Measurements from ENCODE around the gene PHLDA3. TPM values are rescaled to one million over a fixed set of nuclear protein-coding genes. Genes with fewer than 3 reads are reported as not detected.

Gene PHLDA3
- total RNA-seq, 1 donor from 2014 or later: 50.6 TPM

DNA sequence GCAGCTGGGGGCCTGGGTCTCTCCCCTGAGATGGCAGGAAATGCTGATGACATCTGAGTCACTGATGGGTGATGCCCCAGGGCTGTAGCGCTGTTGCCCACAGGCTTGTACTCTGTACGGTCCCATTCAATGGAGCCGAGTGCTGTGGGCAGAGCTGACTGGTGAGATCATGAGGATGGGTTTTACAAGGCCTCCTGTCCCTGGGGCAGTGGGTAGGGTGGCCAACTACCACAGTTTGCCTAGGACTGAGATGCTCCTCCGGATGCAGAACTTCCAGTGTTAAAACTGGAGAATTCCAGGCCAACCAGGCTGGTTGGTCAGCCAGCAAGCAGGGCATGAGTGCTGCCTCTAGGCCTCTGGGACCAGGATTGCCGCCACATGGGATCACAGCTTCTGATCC, 9.2 kb downstream of the PHLDA3 start:
- Mint-ChIP-seq H3K27me3 (ENCODE audit: unreplicated experiment) (no peaks in the 10 kb centered on the region), H3K4me1 (ENCODE audit: unreplicated experiment) (peaks cover 49% of the 10 kb centered on the region), H3K36me3 (ENCODE audit: unreplicated experiment) (peaks cover 8% of the 10 kb centered on the region), H3K9me3 (ENCODE audit: unreplicated experiment) (no peaks in the 10 kb centered on the region), H3K4me3 (ENCODE audit: unreplicated experiment) (no peak overlapping the region), H3K27ac (ENCODE audit: unreplicated experiment) (no peak overlapping the region)
- TF ChIP-seq, protein P1, sequence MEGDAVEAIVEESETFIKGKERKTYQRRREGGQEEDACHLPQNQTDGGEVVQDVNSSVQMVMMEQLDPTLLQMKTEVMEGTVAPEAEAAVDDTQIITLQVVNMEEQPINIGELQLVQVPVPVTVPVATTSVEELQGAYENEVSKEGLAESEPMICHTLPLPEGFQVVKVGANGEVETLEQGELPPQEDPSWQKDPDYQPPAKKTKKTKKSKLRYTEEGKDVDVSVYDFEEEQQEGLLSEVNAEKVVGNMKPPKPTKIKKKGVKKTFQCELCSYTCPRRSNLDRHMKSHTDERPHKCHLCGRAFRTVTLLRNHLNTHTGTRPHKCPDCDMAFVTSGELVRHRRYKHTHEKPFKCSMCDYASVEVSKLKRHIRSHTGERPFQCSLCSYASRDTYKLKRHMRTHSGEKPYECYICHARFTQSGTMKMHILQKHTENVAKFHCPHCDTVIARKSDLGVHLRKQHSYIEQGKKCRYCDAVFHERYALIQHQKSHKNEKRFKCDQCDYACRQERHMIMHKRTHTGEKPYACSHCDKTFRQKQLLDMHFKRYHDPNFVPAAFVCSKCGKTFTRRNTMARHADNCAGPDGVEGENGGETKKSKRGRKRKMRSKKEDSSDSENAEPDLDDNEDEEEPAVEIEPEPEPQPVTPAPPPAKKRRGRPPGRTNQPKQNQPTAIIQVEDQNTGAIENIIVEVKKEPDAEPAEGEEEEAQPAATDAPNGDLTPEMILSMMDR (IDR thresholded peaks at IDR 0.05): no peak
- DNase-seq (ENCODE audit: extremely low spot score, unreplicated experiment): no peak

DNA sequence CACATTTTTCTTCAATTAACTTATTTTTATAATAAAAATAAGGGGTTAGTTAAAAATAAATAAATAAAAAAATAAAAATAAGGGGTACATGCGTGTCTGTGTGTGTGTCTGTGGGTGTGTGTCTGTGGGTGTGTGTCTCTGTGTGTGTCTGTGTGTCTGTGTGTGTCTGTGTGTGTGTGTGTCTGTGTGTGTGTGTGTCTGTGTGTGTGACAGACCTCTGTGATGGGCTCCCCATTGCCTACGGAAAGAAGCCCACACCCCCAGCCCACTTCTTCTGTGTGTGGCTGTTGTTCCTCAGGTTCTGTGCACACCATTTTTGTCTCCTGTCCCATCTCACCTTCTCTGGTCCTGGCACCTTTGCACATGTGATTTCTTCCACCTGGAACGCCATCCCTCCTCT, 9.9 kb downstream of the PHLDA3 start:
- H3K27me3 Mint-ChIP-seq (ENCODE audit: unreplicated experiment): no peaks in the 10 kb centered on the region
- no peak for DNase-seq (ENCODE audit: extremely low spot score, unreplicated experiment)
- H3K9me3 Mint-ChIP-seq (ENCODE audit: unreplicated experiment): no peaks in the 10 kb centered on the region
- H3K4me3 Mint-ChIP-seq (ENCODE audit: unreplicated experiment): no peak overlapping the region
- peaks cover 2% of the 10 kb centered on the region for H3K36me3 Mint-ChIP-seq (ENCODE audit: unreplicated experiment)
- no peak overlapping the region for H3K27ac Mint-ChIP-seq (ENCODE audit: unreplicated experiment)
- TF ChIP-seq, protein P1 (IDR thresholded peaks at IDR 0.05): no peak
- H3K4me1 Mint-ChIP-seq (ENCODE audit: unreplicated experiment): peaks cover 49% of the 10 kb centered on the region

- Mint-ChIP-seq H3K4me1 (ENCODE audit: unreplicated experiment) (peaks cover 38% of the 10 kb centered on the region), H3K27ac (ENCODE audit: unreplicated experiment) (no peak overlapping the region), H3K36me3 (ENCODE audit: unreplicated experiment) (no peaks in the 10 kb centered on the region), H3K27me3 (ENCODE audit: unreplicated experiment) (no peaks in the 10 kb centered on the region), H3K4me3 (ENCODE audit: unreplicated experiment) (no peak overlapping the region), H3K9me3 (ENCODE audit: unreplicated experiment) (no peaks in the 10 kb centered on the region)
- no peak for DNase-seq (ENCODE audit: extremely low spot score, unreplicated experiment)
- TF ChIP-seq, protein P1 (IDR thresholded peaks at IDR 0.05): no peak
These were observed 11.5 kb downstream of the PHLDA3 start for GRCh38 chr1:201457508-201457960.

DNA sequence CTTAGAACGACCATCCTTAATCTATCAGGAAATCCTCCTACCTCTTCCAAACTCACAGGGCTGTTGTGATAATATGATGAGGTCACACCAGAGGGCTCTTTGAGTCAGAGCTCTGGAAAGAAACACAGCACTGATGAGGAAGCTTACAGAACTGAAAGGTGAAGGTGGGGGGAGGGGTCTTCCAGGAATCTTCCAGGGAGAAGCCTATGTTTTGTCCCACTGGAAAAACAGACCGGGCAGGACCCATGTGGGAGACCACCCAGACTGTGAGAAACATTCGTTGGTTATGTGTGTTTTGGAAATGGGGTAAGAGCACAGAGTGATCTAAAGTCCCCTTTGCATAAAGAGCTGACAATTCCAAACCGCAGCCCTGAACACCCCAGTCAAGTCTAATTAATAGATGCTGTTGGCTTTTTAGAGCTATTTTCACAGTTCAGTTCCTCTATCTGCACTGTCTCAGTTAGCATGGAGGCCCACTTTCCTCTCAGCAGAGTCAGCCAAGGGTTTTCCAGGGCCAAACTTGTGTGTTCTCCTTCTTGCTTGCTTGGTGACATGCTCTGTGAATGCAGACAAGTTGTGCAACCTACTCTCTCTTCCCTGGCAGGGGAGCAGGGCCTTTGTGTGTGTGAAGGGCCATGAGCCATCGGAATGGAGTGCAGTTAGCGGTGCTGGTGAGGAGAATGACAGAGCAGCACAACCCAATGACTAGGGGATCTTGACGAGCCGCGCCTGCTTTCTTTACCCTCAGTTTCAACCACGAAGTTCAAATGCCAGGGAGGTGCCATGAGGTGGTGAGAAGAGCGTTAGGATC, 12.3 kb downstream of the PHLDA3 start:
- no peaks in the 10 kb centered on the region for H3K27me3 Mint-ChIP-seq (ENCODE audit: unreplicated experiment)
- no peak overlapping the region for H3K4me3 Mint-ChIP-seq (ENCODE audit: unreplicated experiment)
- H3K36me3 Mint-ChIP-seq (ENCODE audit: unreplicated experiment): no peaks in the 10 kb centered on the region
- TF ChIP-seq, protein P1 (IDR thresholded peaks at IDR 0.05): no peak
- no peaks in the 10 kb centered on the region for H3K9me3 Mint-ChIP-seq (ENCODE audit: unreplicated experiment)
- DNase-seq (ENCODE audit: extremely low spot score, unreplicated experiment): no peak
- H3K4me1 Mint-ChIP-seq (ENCODE audit: unreplicated experiment): peaks cover 30% of the 10 kb centered on the region
- peak overlapping the region; percentile 5 for H3K27ac Mint-ChIP-seq (ENCODE audit: unreplicated experiment)

DNA sequence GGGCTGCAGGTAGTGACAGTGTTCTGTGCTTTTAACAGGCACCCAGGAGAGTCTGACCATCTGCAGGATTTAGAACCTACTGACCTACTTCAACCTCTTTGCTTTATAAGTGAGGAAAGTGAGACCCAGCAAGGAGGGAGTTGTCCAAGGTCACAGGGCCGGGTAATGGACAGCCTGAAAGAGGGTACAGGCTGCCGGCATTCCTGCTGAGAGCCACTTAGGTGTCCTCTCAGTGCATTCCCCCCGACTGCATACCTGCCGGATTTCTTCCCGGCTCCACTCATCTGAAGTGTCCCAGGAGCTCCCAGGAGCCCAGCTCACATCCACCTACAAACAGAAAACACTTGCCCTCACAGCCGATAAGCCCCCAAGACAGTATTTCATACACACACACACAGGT, 13.9 kb downstream of the PHLDA3 start:
- Mint-ChIP-seq H3K9me3 (ENCODE audit: unreplicated experiment) (no peaks in the 10 kb centered on the region), H3K27me3 (ENCODE audit: unreplicated experiment) (no peaks in the 10 kb centered on the region), H3K27ac (ENCODE audit: unreplicated experiment) (no peak overlapping the region), H3K4me1 (ENCODE audit: unreplicated experiment) (peaks cover 24% of the 10 kb centered on the region), H3K36me3 (ENCODE audit: unreplicated experiment) (no peaks in the 10 kb centered on the region), H3K4me3 (ENCODE audit: unreplicated experiment) (no peak overlapping the region)
- TF ChIP-seq, protein P1 (IDR thresholded peaks at IDR 0.05): no peak
- DNase-seq (ENCODE audit: extremely low spot score, unreplicated experiment): no peak
